Transverse colon (tissue), 4 donors: ENCODE measurements around the gene DOCK6. TPM values are rescaled to one million over a fixed set of nuclear protein-coding genes. Genes with fewer than 3 reads are reported as not detected.

ENCODE experiments used
- DNase-seq: peaks from one replicate; pipeline ENCODE4 v3.0.0-alpha.2; 2019
- H3K27ac ChIP-seq, 4 donors: fragments of 200-600 bp; sonication (generic); 2 replicates each; pipeline ENCODE4 v1.5.1; 2016 to 2018; ENCODE audit warnings: inconsistent platforms in 4 of 4
- H3K27me3 ChIP-seq: fragments of 200-600 bp; sonication (generic); 2 replicates; pipeline ENCODE4 v1.5.1; 2017; ENCODE audit warnings: inconsistent platforms
- H3K36me3 ChIP-seq, 4 donors: fragments of 200-600 bp; sonication (generic); 2 replicates each; pipeline ENCODE4 v1.5.1; 2017 to 2019; ENCODE audit warnings: inconsistent platforms in 4 of 4
- H3K4me1 ChIP-seq, 4 donors: fragments of 200-600 bp; sonication (generic); 2 replicates each; pipeline ENCODE4 v1.5.1; 2017 to 2020; ENCODE audit warnings: inconsistent platforms in 4 of 4
- H3K4me3 ChIP-seq, 4 donors: fragments of 200-600 bp; sonication (generic); 1 replicate in 1 of 4; 2 replicates in 3 of 4; pipeline versions ENCODE4 v1.5.1 to v1.6.1; 2017 to 2019; ENCODE audit warnings: inconsistent platforms in 4 of 4
- H3K9me3 ChIP-seq, 2 donors: fragments of 200-600 bp; sonication (generic); 2 replicates each; pipeline ENCODE4 v1.5.1; 2017 to 2019; ENCODE audit warnings: inconsistent platforms in 2 of 2
- EP300 ChIP-seq: sonication (generic); formaldehyde crosslinking; IDR thresholded peaks from one replicate; pipeline ENCODE4 v1.6.1; 2017; ENCODE audit warnings: antibody characterized with exemption, low read depth
- POLR2A ChIP-seq: fragments of 450-650 bp; IDR thresholded peaks from one replicate; pipeline ENCODE4 v1.6.1; 2016; ENCODE audit warnings: antibody characterized with exemption, mild to moderate bottlenecking, moderate library complexity
- POLR2AphosphoS5 ChIP-seq, 3 donors: sonication (generic); formaldehyde crosslinking; IDR thresholded peaks; one replicate each; pipeline ENCODE4 v1.6.1; 2016; ENCODE audit warnings: antibody characterized with exemption in 3 of 3
- WGBS, 2 donors: methylation state at CpG; one replicate each; pipeline ENCODE4 v1.1.5; 2018; ENCODE audit warnings: low coverage in 1 of 2; 5-methylcytosine and 5-hydroxymethylcytosine counted together
- in situ Hi-C, 4 donors: fragments of 200-750 bp; cut with MboI; loops; one replicate each; pipeline versions ENCODE4 v1.15.0 to v1.15.1; 2017; ENCODE audit warnings: low sequenced_read_pairs in 3 of 4, low pct_ligation_motif_present in 1 of 4, low pct_unique_long_range_greater_than_20kb in 1 of 4
- intact Hi-C: fragments of 100-400 bp; cut with DNase I; formaldehyde crosslinking; loops from one replicate; pipeline ENCODE4 v1.15.1; 2023; ENCODE audit warnings: low total_unique reads
- total RNA-seq, 4 donors: library from RNA; depleted of rRNA; stranded (reverse); fragments of >200 nt; gene quantifications; one replicate each; pipeline ENCODE4 v1.1.0, GENCODE V29; 2016
- TF ChIP-seq, protein P1 (sequence below), 5 experiments: fragments of 200-600 bp in 3 of 5; fragments of 450-650 bp in 2 of 5; sonication (generic) in 3 of 5; IDR thresholded peaks; 1 replicate in 2 of 5; 2 replicates in 3 of 5; pipeline ENCODE4 v1.5.1; 2016 to 2017; ENCODE audit warnings: antibody characterized with exemption in 5 of 5, inconsistent platforms in 3 of 5, mild to moderate bottlenecking in 2 of 5, moderate library complexity in 1 of 5

The DOCK6 gene, protein sequence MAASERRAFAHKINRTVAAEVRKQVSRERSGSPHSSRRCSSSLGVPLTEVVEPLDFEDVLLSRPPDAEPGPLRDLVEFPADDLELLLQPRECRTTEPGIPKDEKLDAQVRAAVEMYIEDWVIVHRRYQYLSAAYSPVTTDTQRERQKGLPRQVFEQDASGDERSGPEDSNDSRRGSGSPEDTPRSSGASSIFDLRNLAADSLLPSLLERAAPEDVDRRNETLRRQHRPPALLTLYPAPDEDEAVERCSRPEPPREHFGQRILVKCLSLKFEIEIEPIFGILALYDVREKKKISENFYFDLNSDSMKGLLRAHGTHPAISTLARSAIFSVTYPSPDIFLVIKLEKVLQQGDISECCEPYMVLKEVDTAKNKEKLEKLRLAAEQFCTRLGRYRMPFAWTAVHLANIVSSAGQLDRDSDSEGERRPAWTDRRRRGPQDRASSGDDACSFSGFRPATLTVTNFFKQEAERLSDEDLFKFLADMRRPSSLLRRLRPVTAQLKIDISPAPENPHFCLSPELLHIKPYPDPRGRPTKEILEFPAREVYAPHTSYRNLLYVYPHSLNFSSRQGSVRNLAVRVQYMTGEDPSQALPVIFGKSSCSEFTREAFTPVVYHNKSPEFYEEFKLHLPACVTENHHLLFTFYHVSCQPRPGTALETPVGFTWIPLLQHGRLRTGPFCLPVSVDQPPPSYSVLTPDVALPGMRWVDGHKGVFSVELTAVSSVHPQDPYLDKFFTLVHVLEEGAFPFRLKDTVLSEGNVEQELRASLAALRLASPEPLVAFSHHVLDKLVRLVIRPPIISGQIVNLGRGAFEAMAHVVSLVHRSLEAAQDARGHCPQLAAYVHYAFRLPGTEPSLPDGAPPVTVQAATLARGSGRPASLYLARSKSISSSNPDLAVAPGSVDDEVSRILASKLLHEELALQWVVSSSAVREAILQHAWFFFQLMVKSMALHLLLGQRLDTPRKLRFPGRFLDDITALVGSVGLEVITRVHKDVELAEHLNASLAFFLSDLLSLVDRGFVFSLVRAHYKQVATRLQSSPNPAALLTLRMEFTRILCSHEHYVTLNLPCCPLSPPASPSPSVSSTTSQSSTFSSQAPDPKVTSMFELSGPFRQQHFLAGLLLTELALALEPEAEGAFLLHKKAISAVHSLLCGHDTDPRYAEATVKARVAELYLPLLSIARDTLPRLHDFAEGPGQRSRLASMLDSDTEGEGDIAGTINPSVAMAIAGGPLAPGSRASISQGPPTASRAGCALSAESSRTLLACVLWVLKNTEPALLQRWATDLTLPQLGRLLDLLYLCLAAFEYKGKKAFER (N-terminal part only)
- 100 to 1,000 TPM in 1 of 4 donors, 10 to 100 TPM in 3; 66.4 to 268 (median 78.4) TPM for total RNA-seq

DNA sequence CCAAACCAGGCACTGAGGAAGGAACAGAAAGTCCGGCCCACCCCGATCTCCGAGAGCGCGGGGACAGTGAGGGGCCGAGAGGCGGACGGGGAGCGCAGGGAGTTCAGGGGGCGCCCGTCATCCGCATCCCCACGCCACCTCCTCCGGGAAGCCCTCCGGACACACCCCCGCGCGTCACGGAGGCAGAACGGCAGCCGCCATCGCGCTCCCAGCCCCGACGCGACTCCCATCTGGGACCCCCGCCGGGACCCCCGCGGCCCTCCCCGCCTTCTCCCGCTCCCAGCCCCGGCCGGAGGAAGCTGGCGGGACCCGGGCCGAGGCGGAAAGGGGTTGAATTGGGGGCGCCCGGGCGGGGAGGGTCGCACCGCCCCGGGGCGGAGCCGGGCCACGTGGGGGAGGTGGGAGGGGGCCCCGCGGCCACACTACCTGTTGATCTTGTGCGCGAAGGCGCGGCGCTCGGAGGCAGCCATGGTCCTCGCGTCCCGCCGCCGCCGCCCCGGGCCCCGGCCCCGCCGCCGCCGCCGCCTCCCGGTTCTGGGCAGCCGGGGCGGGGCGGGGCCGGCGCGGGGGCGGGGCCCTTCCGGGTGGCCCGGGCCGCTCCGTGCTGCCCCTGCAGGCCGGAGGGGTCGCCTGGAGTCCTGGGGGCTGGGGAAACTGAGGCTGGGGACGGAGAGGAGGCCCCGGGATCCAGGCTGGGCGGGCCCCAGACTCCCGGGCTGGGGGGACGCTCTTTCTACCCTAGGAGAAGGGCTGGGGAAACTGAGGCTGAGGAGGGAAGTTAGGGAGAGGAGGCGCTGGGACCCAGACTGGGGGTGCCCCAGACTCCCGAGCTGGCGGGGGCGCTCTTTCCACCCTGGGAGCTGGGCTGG is at the start of gene DOCK6:
Gene DOCK6, minus strand, starts transcription at position 554 of the 869 bp plus-strand sequence. Its CDS starts 84 bp downstream, at position 470.
- no peaks in the 10 kb centered on the region for H3K9me3 ChIP-seq
- peak within 1 kb of the TSS; percentile 77 to 87 (median 86) for H3K27ac ChIP-seq
- H3K4me3 ChIP-seq: peak within 1 kb of the TSS; percentile 70 to 98 (median 79)
- in situ Hi-C loops (no loop called here), intact Hi-C loops (no loop called here)
- 0% methylated on average over 45 of the region's 91 CpGs; no CpG with 5 or more reads in 1 of the 2 donors for WGBS, 2 donors
- no peaks in the 10 kb centered on the region for H3K27me3 ChIP-seq
- H3K36me3 ChIP-seq: no peaks in the 10 kb centered on the region
- DNase-seq: peak; percentile 69
- no peak for TF ChIP-seq POLR2AphosphoS5 (IDR thresholded peaks at IDR 0.05)
- TF ChIP-seq EP300: no peak
- no peak for TF ChIP-seq POLR2A
- TF ChIP-seq, protein P1, sequence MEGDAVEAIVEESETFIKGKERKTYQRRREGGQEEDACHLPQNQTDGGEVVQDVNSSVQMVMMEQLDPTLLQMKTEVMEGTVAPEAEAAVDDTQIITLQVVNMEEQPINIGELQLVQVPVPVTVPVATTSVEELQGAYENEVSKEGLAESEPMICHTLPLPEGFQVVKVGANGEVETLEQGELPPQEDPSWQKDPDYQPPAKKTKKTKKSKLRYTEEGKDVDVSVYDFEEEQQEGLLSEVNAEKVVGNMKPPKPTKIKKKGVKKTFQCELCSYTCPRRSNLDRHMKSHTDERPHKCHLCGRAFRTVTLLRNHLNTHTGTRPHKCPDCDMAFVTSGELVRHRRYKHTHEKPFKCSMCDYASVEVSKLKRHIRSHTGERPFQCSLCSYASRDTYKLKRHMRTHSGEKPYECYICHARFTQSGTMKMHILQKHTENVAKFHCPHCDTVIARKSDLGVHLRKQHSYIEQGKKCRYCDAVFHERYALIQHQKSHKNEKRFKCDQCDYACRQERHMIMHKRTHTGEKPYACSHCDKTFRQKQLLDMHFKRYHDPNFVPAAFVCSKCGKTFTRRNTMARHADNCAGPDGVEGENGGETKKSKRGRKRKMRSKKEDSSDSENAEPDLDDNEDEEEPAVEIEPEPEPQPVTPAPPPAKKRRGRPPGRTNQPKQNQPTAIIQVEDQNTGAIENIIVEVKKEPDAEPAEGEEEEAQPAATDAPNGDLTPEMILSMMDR (IDR thresholded peaks at IDR 0.05): peak; percentile 37 to 63 (median 49)
- peaks cover 7 to 39% (median 34%) of the 10 kb centered on the region in 4 donors for H3K4me1 ChIP-seq

DNA sequence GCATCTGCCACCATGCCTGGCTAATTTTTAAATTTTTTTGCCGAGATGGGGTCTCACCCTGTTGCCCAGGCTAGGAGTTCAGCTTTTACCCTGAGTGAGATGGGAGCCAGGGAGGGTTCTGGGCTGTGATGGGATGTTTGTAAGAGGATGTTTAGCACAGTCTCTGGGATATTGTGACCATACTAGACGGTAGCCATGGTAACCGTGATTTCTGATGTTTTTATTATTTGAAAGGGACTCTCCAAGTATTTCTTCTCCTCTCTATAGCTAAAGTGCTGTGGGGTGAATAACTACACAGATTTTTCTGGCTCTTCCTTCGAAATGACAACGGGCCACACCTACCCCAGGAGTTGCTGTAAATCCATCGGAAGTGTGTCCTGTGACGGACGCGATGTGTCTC is 44.0 kb upstream of the DOCK6 start:
- no peak for DNase-seq
- no peak overlapping the region for H3K4me3 ChIP-seq
- 72 to 100% methylated on average over 2 to 9 of the region's 9 CpGs for WGBS, 2 donors
- no peaks in the 10 kb centered on the region for H3K36me3 ChIP-seq
- no peaks in the 10 kb centered on the region for H3K9me3 ChIP-seq
- no peaks in the 10 kb centered on the region for H3K27me3 ChIP-seq
- H3K4me1 ChIP-seq: no peaks in the 10 kb centered on the region
- no peak overlapping the region for H3K27ac ChIP-seq
- intact Hi-C loops: loop anchor here (10.0 kb wide), 1 partner anchor 168 kb away; no protein-coding TSS in a partner anchor
- TF ChIP-seq POLR2AphosphoS5 (IDR thresholded peaks at IDR 0.05) (no peak), EP300 (no peak), POLR2A (no peak)
- TF ChIP-seq, protein P1 (IDR thresholded peaks at IDR 0.05): no peak
- in situ Hi-C loops: no loop called here

DNA sequence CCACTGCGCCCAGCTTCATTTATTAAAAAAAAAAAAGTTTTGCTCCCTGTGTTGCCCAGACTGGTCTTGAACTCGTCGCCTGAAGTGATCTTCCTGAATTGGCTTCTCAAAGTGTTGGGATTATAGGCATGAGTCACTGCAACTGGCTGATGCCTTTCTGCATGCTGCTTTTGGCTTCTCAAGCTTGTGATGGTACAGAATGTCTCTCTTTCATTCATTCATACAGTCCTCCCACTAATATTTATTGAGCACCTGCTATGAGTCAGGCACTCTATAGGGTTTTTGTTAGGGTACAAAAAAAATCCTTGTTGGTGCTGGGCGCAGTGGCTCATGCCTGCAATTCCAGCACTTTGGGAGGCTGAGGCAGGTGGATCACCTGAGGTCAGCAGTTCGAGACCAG is 42.6 kb upstream of the DOCK6 start:
- WGBS, 2 donors: 88% methylated on average over 5 of the region's 5 CpGs; no CpG with 5 or more reads in 1 of the 2 donors
- no peaks in the 10 kb centered on the region for H3K9me3 ChIP-seq
- H3K36me3 ChIP-seq: no peaks in the 10 kb centered on the region
- DNase-seq: no peak
- TF ChIP-seq, protein P1 (IDR thresholded peaks at IDR 0.05): no peak
- TF ChIP-seq POLR2AphosphoS5 (IDR thresholded peaks at IDR 0.05) (no peak), EP300 (no peak), POLR2A (no peak)
- no peaks in the 10 kb centered on the region for H3K4me1 ChIP-seq
- no peak overlapping the region for H3K4me3 ChIP-seq
- H3K27ac ChIP-seq: no peak overlapping the region
- intact Hi-C loops (loop anchor here (10.0 kb wide), 1 partner anchor 170 kb away; no protein-coding TSS in a partner anchor), in situ Hi-C loops (no loop called here)
- peaks cover 6% of the 10 kb centered on the region for H3K27me3 ChIP-seq
